Gastrocnemius medialis (tissue), 4 donors: Measurements from ENCODE around the gene PCSK5. TPM values are rescaled to one million over a fixed set of nuclear protein-coding genes. Genes with fewer than 3 reads are reported as not detected.

Experiments
- ATAC-seq, 2 donors: fragments of 150-250 bp; one replicate each; pipeline ENCODE4 v1.9.1; 2016
- DNase-seq, 2 donors: peaks; one replicate each; pipeline ENCODE4 v3.0.0-alpha.2; 2019
- H3K27ac ChIP-seq, 4 donors: fragments of 200-600 bp; sonication (generic); 1 replicate in 1 of 4; 2 replicates in 3 of 4; pipeline ENCODE4 v1.5.1; 2016 to 2018; ENCODE audit warnings: mild to moderate bottlenecking in 2 of 4, moderate library complexity in 1 of 4
- H3K27me3 ChIP-seq, 3 donors: fragments of 200-600 bp; sonication (generic) in 2 of 3; 1 replicate in 1 of 3; 2 replicates in 2 of 3; pipeline versions ENCODE4 v1.5.1 to v1.6.0; 2016 to 2019; ENCODE audit warnings: mild to moderate bottlenecking in 1 of 3, moderate library complexity in 1 of 3
- H3K36me3 ChIP-seq, 2 donors: fragments of 200-600 bp; sonication (generic) in 1 of 2; one replicate each; pipeline ENCODE4 v1.5.1; 2017 to 2018
- H3K4me1 ChIP-seq, 2 donors: fragments of 200-600 bp; sonication (generic) in 1 of 2; one replicate each; pipeline ENCODE4 v1.5.1; 2016 to 2017; ENCODE audit warnings: mild to moderate bottlenecking in 2 of 2
- H3K4me3 ChIP-seq, 4 donors: fragments of 200-600 bp; sonication (generic) in 3 of 4; 1 replicate in 1 of 4; 2 replicates in 3 of 4; pipeline ENCODE4 v1.5.1; 2016 to 2019; ENCODE audit warnings: mild to moderate bottlenecking in 2 of 4
- H3K9me3 ChIP-seq, 3 donors: fragments of 200-600 bp; sonication (generic) in 2 of 3; 1 replicate in 1 of 3; 2 replicates in 2 of 3; pipeline ENCODE4 v1.5.1; 2016 to 2019
- POLR2A ChIP-seq, 2 donors: fragments of 450-650 bp; IDR thresholded peaks; one replicate each; pipeline ENCODE4 v1.6.1; 2017; ENCODE audit warnings: antibody characterized with exemption in 2 of 2, mild to moderate bottlenecking in 2 of 2, moderate library complexity in 2 of 2
- in situ Hi-C, 4 donors: fragments of 200-750 bp; cut with MboI; loops; one replicate each; pipeline versions ENCODE4 v1.15.0 to v1.8.0; 2017; ENCODE audit warnings: low sequenced_read_pairs in 4 of 4
- intact Hi-C: fragments of 100-400 bp; cut with DNase I; formaldehyde crosslinking; loops from one replicate; pipeline ENCODE4 v1.15.1; 2023; ENCODE audit warnings: low total_unique reads
- total RNA-seq, 4 donors: library from RNA; depleted of rRNA; stranded (reverse); fragments of >200 nt; gene quantifications; one replicate each; pipeline versions ENCODE4 v1.1.0 to v1.2.3, GENCODE V29; 2016
- TF ChIP-seq, protein P1 (sequence below), 5 experiments: fragments of 450-650 bp in 3 of 5; fragments of 200-600 bp in 2 of 5; sonication (generic) in 2 of 5; IDR thresholded peaks in 4 of 5; conservative IDR thresholded peaks in 1 of 5; 1 replicate in 4 of 5; 2 replicates in 1 of 5; pipeline ENCODE4 v1.5.1; 2016 to 2019; ENCODE audit warnings: antibody characterized with exemption in 5 of 5, mild to moderate bottlenecking in 3 of 5, moderate library complexity in 3 of 5

PCSK5 gene
- total RNA-seq, 4 donors from 2014 or later: 1.3 to 8.3 (median 3.2) TPM

DNA sequence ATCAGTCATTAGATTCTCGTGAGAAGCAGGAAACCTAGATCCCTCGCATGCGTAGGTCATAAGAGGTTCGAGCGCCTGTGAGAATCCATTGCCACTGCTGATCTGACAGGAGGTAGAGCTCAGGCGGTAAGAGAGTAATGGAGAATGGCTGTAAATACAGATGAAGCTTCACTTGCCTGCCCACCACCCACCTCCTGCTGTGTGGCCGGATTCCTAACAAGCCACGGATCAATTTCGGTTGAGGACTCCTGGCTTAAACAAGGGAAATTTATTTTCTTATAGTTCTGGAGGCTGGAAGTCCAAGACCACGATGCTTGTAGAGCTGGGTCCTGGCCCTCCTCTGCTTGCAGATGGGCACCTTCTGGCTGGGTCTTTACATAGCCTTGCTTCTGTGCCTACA, 200.4 kb downstream of the PCSK5 start:
- Histone ChIP-seq H3K4me3 (no peak overlapping the region), H3K27ac (no peak overlapping the region), H3K27me3 (no peaks in the 10 kb centered on the region), H3K9me3 (no peaks in the 10 kb centered on the region), H3K4me1 (peaks cover 0 to 13% of the 10 kb centered on the region in 2 donors), H3K36me3 (no peaks in the 10 kb centered on the region)
- in situ Hi-C loops: no loop called here
- no peak for DNase-seq
- intact Hi-C loops: loop anchor here (5.0 kb wide), 1 partner anchor 511 kb away; no protein-coding TSS in a partner anchor
- no peak for TF ChIP-seq POLR2A (IDR thresholded peaks at IDR 0.05)
- ATAC-seq: no peak

DNA sequence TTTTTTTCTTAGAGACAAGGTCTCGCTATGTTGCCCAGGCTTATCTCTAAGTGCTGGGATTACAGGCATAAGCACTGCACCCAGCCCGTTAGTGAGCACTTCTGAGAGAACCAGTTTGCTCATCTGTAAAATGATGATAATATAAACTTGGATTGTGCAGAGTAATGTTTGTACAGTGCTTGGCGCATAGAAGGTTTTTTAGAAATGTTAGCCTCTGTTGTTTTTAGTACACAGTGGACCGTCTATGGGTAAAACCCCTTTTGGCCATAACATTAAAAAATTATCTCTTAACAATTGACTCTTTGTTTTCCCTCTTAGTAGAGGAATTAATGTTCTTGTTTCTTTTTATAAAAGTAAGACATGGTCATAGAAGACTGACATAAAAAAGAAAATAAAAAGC, 202.1 kb downstream of the PCSK5 start:
- ATAC-seq (no peak), DNase-seq (no peak)
- Histone ChIP-seq H3K9me3 (no peaks in the 10 kb centered on the region), H3K4me1 (peaks cover 0 to 13% of the 10 kb centered on the region in 2 donors), H3K27me3 (no peaks in the 10 kb centered on the region), H3K27ac (no peak overlapping the region), H3K4me3 (no peak overlapping the region), H3K36me3 (no peaks in the 10 kb centered on the region)
- in situ Hi-C loops (no loop called here), intact Hi-C loops (loop anchor here (5.0 kb wide), 1 partner anchor 510 kb away; no protein-coding TSS in a partner anchor)
- TF ChIP-seq, protein P1, sequence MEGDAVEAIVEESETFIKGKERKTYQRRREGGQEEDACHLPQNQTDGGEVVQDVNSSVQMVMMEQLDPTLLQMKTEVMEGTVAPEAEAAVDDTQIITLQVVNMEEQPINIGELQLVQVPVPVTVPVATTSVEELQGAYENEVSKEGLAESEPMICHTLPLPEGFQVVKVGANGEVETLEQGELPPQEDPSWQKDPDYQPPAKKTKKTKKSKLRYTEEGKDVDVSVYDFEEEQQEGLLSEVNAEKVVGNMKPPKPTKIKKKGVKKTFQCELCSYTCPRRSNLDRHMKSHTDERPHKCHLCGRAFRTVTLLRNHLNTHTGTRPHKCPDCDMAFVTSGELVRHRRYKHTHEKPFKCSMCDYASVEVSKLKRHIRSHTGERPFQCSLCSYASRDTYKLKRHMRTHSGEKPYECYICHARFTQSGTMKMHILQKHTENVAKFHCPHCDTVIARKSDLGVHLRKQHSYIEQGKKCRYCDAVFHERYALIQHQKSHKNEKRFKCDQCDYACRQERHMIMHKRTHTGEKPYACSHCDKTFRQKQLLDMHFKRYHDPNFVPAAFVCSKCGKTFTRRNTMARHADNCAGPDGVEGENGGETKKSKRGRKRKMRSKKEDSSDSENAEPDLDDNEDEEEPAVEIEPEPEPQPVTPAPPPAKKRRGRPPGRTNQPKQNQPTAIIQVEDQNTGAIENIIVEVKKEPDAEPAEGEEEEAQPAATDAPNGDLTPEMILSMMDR (IDR thresholded peaks at IDR 0.05 in 4 of 5, conservative IDR thresholded peaks at IDR 0.05 in 1 of 5): no peak
- TF ChIP-seq POLR2A (IDR thresholded peaks at IDR 0.05): no peak

DNA sequence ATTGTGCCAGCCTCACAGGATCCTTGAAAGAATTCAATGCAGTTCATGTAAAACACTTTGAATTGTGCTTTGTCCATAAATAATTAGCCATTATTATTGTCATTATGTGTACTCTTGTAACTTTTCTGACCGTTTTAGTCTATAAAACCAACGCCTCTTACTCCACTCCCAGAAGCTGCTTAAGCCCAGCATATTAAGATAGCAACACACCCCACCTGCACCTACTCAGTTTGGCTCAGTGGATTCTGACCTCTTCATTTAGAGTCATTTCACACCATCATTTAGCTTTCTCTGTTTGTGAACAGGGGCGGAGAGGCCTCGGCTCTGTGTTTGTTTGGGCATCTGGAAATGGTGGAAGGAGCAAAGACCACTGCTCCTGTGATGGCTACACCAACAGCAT, 205.1 kb downstream of the PCSK5 start:
- in situ Hi-C loops: no loop called here

DNA sequence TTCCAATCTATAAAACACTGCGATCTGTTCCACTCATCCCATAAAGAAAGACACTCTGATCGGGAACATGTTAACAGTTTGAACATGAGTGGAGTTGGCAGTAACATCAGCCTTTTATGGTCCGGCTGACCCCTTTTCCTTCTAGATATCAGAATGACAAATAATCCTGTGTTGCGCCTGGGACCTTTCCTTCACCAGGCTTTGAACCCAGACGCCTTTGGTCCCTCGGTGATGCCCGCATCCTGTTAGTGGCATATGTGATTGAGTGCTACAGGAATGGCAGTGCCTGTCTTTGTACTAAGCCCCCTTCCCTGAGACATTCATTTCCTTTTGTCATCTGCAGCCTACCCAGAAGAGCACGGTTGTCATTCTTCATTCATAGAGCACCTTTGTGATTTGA, 209.0 kb downstream of the PCSK5 start:
- intact Hi-C loops: no loop called here
- TF ChIP-seq POLR2A (IDR thresholded peaks at IDR 0.05): no peak
- TF ChIP-seq, protein P1 (IDR thresholded peaks at IDR 0.05 in 4 of 5, conservative IDR thresholded peaks at IDR 0.05 in 1 of 5): no peak
- H3K27me3 ChIP-seq: no peaks in the 10 kb centered on the region
- DNase-seq (no peak), ATAC-seq (no peak)
- H3K27ac ChIP-seq: no peak overlapping the region
- no peaks in the 10 kb centered on the region for H3K4me1 ChIP-seq
- in situ Hi-C loops: no loop called here
- H3K36me3 ChIP-seq: no peaks in the 10 kb centered on the region
- no peaks in the 10 kb centered on the region for H3K9me3 ChIP-seq
- H3K4me3 ChIP-seq: no peak overlapping the region

More for the DNA sequence above, 205.1 kb downstream of the PCSK5 start:
- no peak overlapping the region for H3K27ac ChIP-seq
- H3K4me3 ChIP-seq: no peak overlapping the region
- no peak for TF ChIP-seq POLR2A (IDR thresholded peaks at IDR 0.05)
- TF ChIP-seq, protein P1 (IDR thresholded peaks at IDR 0.05 in 4 of 5, conservative IDR thresholded peaks at IDR 0.05 in 1 of 5): no peak
- no peaks in the 10 kb centered on the region for H3K27me3 ChIP-seq
- intact Hi-C loops: no loop called here
- no peaks in the 10 kb centered on the region for H3K9me3 ChIP-seq
- H3K4me1 ChIP-seq: no peaks in the 10 kb centered on the region
- DNase-seq (no peak), ATAC-seq (no peak)
- no peaks in the 10 kb centered on the region for H3K36me3 ChIP-seq

DNA sequence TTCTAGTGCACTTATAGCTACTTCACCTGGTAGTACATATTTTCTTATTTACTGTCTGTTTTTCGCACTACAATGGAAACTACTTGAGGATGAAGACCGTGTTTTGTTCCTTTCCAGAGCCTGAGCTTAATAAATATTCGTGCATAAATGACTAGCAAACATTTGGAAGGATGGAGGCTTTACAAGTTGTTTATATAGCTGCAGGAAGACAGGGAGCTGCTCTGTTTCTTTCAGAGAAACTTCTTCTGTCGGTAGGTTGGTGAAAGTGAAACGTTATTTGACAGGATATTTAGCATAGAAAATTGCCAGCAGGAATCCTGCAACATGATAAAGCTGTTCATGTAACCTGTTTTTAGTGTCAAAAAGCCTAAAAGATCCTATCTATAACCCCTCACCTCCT, 210.6 kb downstream of the PCSK5 start:
- Histone ChIP-seq H3K4me3 (no peak overlapping the region), H3K27ac (no peak overlapping the region), H3K27me3 (no peaks in the 10 kb centered on the region), H3K36me3 (no peaks in the 10 kb centered on the region), H3K4me1 (no peaks in the 10 kb centered on the region), H3K9me3 (no peaks in the 10 kb centered on the region)
- intact Hi-C loops (no loop called here), in situ Hi-C loops (no loop called here)
- no peak for TF ChIP-seq POLR2A (IDR thresholded peaks at IDR 0.05)
- TF ChIP-seq, protein P1 (IDR thresholded peaks at IDR 0.05 in 4 of 5, conservative IDR thresholded peaks at IDR 0.05 in 1 of 5): no peak
- DNase-seq (no peak), ATAC-seq (no peak)
